H1 (cell line): ENCODE data around the gene NPY2R. TPM values are rescaled to one million over a fixed set of nuclear protein-coding genes. Genes with fewer than 3 reads are reported as not detected.

ENCODE experiments used
- ATF3 ChIP-seq: IDR thresholded peaks from 2 replicates; pipeline ENCODE4 v1.6.1; 2011; ENCODE audit warnings: low read depth, mild to moderate bottlenecking, low read length; ENCODE audit not compliant: insufficient read depth
- CHD2 ChIP-seq: IDR thresholded peaks from 2 replicates; pipeline ENCODE4 v1.6.1; 2012; ENCODE audit warnings: low read length, improper control_type of control experiment
- EGR1 ChIP-seq: IDR thresholded peaks from 2 replicates; pipeline ENCODE4 v1.6.1; 2011; ENCODE audit warnings: low read depth, low read length, borderline replicate concordance
- EZH2 ChIP-seq: fragments of 200-600 bp; sonication (generic); IDR thresholded peaks from 2 replicates; pipeline ENCODE4 v1.7.1; 2012; ENCODE audit warnings: low read depth, mild to moderate bottlenecking, moderate library complexity, low read length, inconsistent platforms; ENCODE audit not compliant: severe bottlenecking
- HDAC2 ChIP-seq, 2 experiments: fragments of 300-600 bp in 1 of 2; sonication (generic) in 1 of 2; IDR thresholded peaks; 2 replicates each; pipeline ENCODE4 v1.6.1; 2011 to 2012; ENCODE audit warnings: low read depth in 2 of 2, low read length in 2 of 2, mild to moderate bottlenecking in 2 of 2, moderate library complexity in 2 of 2, borderline replicate concordance in 1 of 2, inconsistent platforms in 1 of 2
- KDM5A ChIP-seq: fragments of 200-600 bp; IDR thresholded peaks from 2 replicates; pipeline ENCODE4 v1.7.1; 2012; ENCODE audit warnings: mild to moderate bottlenecking, low read length, inconsistent platforms, mixed read lengths
- MAFK ChIP-seq: IDR thresholded peaks from 2 replicates; pipeline ENCODE4 v1.6.1; 2012; ENCODE audit warnings: low read depth, mild to moderate bottlenecking, improper control_type of control experiment, low read length
- NRF1 ChIP-seq: IDR thresholded peaks from 2 replicates; pipeline ENCODE4 v1.6.1; 2011; ENCODE audit warnings: mild to moderate bottlenecking, low read depth, low read length, improper control_type of control experiment
- RFX5 ChIP-seq: IDR thresholded peaks from 2 replicates; pipeline ENCODE4 v1.6.1; 2011; ENCODE audit warnings: low read depth, low read length, improper control_type of control experiment, borderline replicate concordance
- TAF1 ChIP-seq: IDR thresholded peaks from 2 replicates; pipeline ENCODE4 v1.6.1; 2011; ENCODE audit warnings: mild to moderate bottlenecking, low read depth, low read length
- polyA plus RNA-seq, 7 experiments: library from polyadenylated mRNA; depleted of rRNA in 3 of 7; stranded (reverse) in 5 of 7; unstranded in 2 of 7; fragments of >200 nt in 5 of 7; fragments of 200-250 nt in 2 of 7; gene quantifications; 1 replicate in 5 of 7; 2 replicates in 1 of 7; 4 replicates in 1 of 7; pipeline versions ENCODE4 v1.2.1 to v1.2.3, GENCODE V29; 2011 to 2013; ENCODE audit warnings: missing spikeins in 2 of 7, mixed read lengths in 2 of 7
- total RNA-seq: library from RNA; stranded (reverse); fragmentation: NEBNext Ultra II Directional; extraction: Animal tissue kit (Norgen Biotek cat#: 25700); gene quantifications from 2 replicates; pipeline ENCODE4 v1.2.1, GENCODE V29; 2021

NPY2R gene
- total and polyA plus RNA-seq, 2 of the 8 experiments (the other 6 are each of a cell fraction or from before 2014, with no cell fraction given) = 0.09 to 0.41 TPM

DNA sequence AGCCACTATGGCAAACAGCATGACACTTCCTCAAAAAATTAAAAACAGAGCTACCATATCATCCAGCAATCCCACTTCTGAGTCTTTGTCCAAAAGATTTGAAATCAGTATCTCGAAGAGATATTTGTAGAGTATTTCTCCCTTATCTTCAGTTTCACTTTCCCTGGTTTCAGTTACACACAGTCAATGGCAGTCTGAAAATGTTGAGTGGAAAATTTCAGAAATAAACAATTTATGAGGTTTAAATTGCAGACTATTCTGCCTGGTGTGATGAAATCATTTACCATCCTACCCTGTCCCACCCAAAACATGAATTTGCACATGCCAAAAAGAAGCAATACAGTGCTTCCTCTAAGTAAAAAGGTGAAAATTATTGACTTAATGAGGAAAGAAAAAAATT, 43.9 kb downstream of the NPY2R start (continued):
- TF ChIP-seq MAFK = no peak
- no peak for TF ChIP-seq EZH2
- TF ChIP-seq CHD2 = no peak
- TF ChIP-seq RFX5 = no peak
- no peak for TF ChIP-seq NRF1
- TF ChIP-seq TAF1 = no peak
- no peak for TF ChIP-seq KDM5A
- TF ChIP-seq EGR1 = no peak
- no peak for TF ChIP-seq ATF3
- no peak for TF ChIP-seq HDAC2 (IDR thresholded peaks at IDR 0.05; ENCODE audit: borderline replicate concordance in 1 of 2, low read depth in 2 of 2, low read length in 2 of 2)
